Coronary artery (tissue), 2 donors: ENCODE measurements around the gene SF3B2.
"Not testable (repeated sequence)": the region's sequence is repeated elsewhere in the genome, so short reads cannot be mapped to it uniquely, and the experiment has no call there.

Source experiments
- DNase-seq: peaks from one replicate; pipeline ENCODE4 v3.0.0-alpha.2; 2017; ENCODE audit warnings: low spot score
- H3K27ac ChIP-seq, 2 donors: fragments of 200-600 bp; sonication (generic); one replicate each; pipeline ENCODE4 v1.5.1; 2016 to 2019
- H3K4me3 ChIP-seq: fragments of 200-600 bp; sonication (generic); 2 replicates; pipeline ENCODE4 v1.5.1; 2016; ENCODE audit warnings: mild to moderate bottlenecking, moderate library complexity
- CTCF ChIP-seq: fragments of 200-600 bp; sonication (generic); IDR thresholded peaks from one replicate; pipeline ENCODE4 v1.5.1; 2019; ENCODE audit warnings: antibody characterized with exemption

The SF3B2 gene

GRCh38 chr11:66017321-66017720 lies 34.8 kb upstream of the SF3B2 start:
- TF ChIP-seq CTCF, result no peak
- H3K4me3 ChIP-seq, result no peak overlapping the region
- no peak overlapping the region for H3K27ac ChIP-seq
- no peak for DNase-seq

- no peak for TF ChIP-seq CTCF
- Histone ChIP-seq H3K27ac (no peak overlapping the region), H3K4me3 (no peak overlapping the region)
- DNase-seq, result no peak
These were observed 32.0 kb upstream of the SF3B2 start for GRCh38 chr11:66020212-66020611.

GRCh38 chr11:66020618-66021357 lies 31.4 kb upstream of the SF3B2 start:
- peak overlapping the region in 1 of 2 donors; percentile 35 for H3K27ac ChIP-seq
- no peak for DNase-seq

GRCh38 chr11:66022401-66023185 lies 29.6 kb upstream of the SF3B2 start:
- Histone ChIP-seq H3K27ac (no peak overlapping the region), H3K4me3 (peak overlapping the region; percentile 62)
- no peak for DNase-seq
- peak; percentile 93 for TF ChIP-seq CTCF

More at GRCh38 chr11:66020618-66021357, 31.4 kb upstream of the SF3B2 start:
- no peak for TF ChIP-seq CTCF
- no peak overlapping the region for H3K4me3 ChIP-seq

GRCh38 chr11:66023186-66023440 lies 29.1 kb upstream of the SF3B2 start:
- H3K27ac ChIP-seq, H3K4me3 ChIP-seq, DNase-seq: not testable (repeated sequence)

GRCh38 chr11:66026017-66026529 lies 26.1 kb upstream of the SF3B2 start, which contains the start of gene CATSPER1:
TSS of gene CATSPER1 (minus strand) at chr11:66026479. CDS start at chr11:66026379, 100 bp downstream.
- Histone ChIP-seq H3K27ac (no peak within 1 kb of the TSS), H3K4me3 (no peak within 1 kb of the TSS)
- DNase-seq, result no peak
- no peak for TF ChIP-seq CTCF

GRCh38 chr11:66032957-66033735 lies 19.0 kb upstream of the SF3B2 start:
- TF ChIP-seq CTCF, result no peak
- no peak for DNase-seq
- no peak overlapping the region for H3K4me3 ChIP-seq
- no peak overlapping the region for H3K27ac ChIP-seq
